K562 (cell line): ENCODE results near the gene DLGAP1. TPM values are rescaled to one million over a fixed set of nuclear protein-coding genes. Genes with fewer than 3 reads are reported as not detected.

ENCODE experiments used
- ATAC-seq: fragments of 200-7000 bp; cut with Tn5 transposase; 3 replicates; pipeline ENCODE4 v1.9.1; 2020; ENCODE audit warnings: moderate library complexity
- BruUV-seq: library from RNA; stranded (reverse); fragments of 400-500 nt; replicated peaks from 2 replicates; lab custom pipeline; 2021; lab: Mats Ljungman, UMichigan
- CTCF ChIA-PET: fragments of 300-600 bp; formaldehyde crosslinking; extraction: SDS; loops from one replicate; lab custom pipeline; 2021; ENCODE audit warnings: low intra/inter-chr PET ratio; lab: Yijun Ruan, JAX
- POLR2A ChIA-PET: fragments of 300-600, 350-650 bp; sonication (Branson Sonifier 250); formaldehyde crosslinking; extraction: SDS; loops from one replicate; lab custom pipeline; 2021; ENCODE audit warnings: antibody characterized with exemption, inconsistent platforms; lab: Yijun Ruan, JAX
- DNase-seq, 4 experiments: peaks; one replicate each; pipeline versions ENCODE4 v3.0.0 to v3.0.0-alpha.2; 2011 to 2018; ENCODE audit warnings: low spot score in 3 of 4, mixed read lengths in 3 of 4; ENCODE audit errors: extremely low read depth in 1 of 4
- FAIRE-seq: peaks from 2 replicates; lab custom pipeline; 2011; peaks lifted over from hg19 to GRCh38; lab: Jason Lieb, UNC
- H2AFZ ChIP-seq: 2 replicates; pipeline ENCODE4 v1.6.0; 2011; ENCODE audit warnings: low read depth, low read length, control low read depth, inconsistent platforms
- H3K27ac ChIP-seq: fragments of 200-600 bp; 3 replicates; pipeline ENCODE4 v1.8.0; 2011; ENCODE audit warnings: low read depth, mild to moderate bottlenecking, control low read depth, inconsistent platforms, low read length, moderate library complexity, mixed read lengths; ENCODE audit errors: extremely low read depth
- H3K27me3 ChIP-seq, 2 experiments: fragments of 300-600 bp in 1 of 2; 2 replicates in 1 of 2; 3 replicates in 1 of 2; pipeline versions ENCODE4 v1.6.0 to v1.8.0; 2011; ENCODE audit warnings: inconsistent platforms in 2 of 2, low read length in 2 of 2, mild to moderate bottlenecking in 1 of 2, mixed read lengths in 1 of 2, moderate library complexity in 1 of 2; ENCODE audit not compliant: control insufficient read depth in 2 of 2, insufficient read depth in 2 of 2
- H3K36me3 ChIP-seq: fragments of 300-600 bp; 3 replicates; pipeline ENCODE4 v1.8.0; 2011; ENCODE audit warnings: mild to moderate bottlenecking, low read length, inconsistent platforms; ENCODE audit not compliant: control insufficient read depth, insufficient read depth
- H3K4me1 ChIP-seq, 2 experiments: fragments of 200-600 bp in 1 of 2; replicated peaks in 1 of 2; 2 replicates in 1 of 2; 3 replicates in 1 of 2; pipeline versions ENCODE4 v1.5.1 to v1.8.0; 2011; ENCODE audit warnings: inconsistent platforms in 2 of 2, low read length in 2 of 2, mild to moderate bottlenecking in 1 of 2, mixed read lengths in 1 of 2, moderate library complexity in 1 of 2; ENCODE audit not compliant: control insufficient read depth in 2 of 2, insufficient read depth in 2 of 2
- H3K4me2 ChIP-seq: 2 replicates; pipeline ENCODE4 v1.6.1; 2011; ENCODE audit warnings: low read length, control low read depth, inconsistent platforms, mixed read lengths; ENCODE audit not compliant: insufficient read depth
- H3K4me3 ChIP-seq: fragments of 200-600 bp; sonication (generic), shearing (Covaris generic); 2 replicates; pipeline ENCODE4 v1.5.1; 2016; ENCODE audit warnings: control low read depth, inconsistent platforms
- H3K79me2 ChIP-seq: fragments of 200-600 bp; 3 replicates; pipeline ENCODE4 v1.8.0; 2011; ENCODE audit warnings: low read length, inconsistent platforms; ENCODE audit not compliant: control insufficient read depth, insufficient read depth
- H3K9ac ChIP-seq, 2 experiments: 2 replicates each; pipeline versions ENCODE4 v1.6.0 to v1.6.1; 2011; ENCODE audit warnings: low read depth in 2 of 2, low read length in 2 of 2, control low read depth in 1 of 2, inconsistent platforms in 1 of 2, mild to moderate bottlenecking in 1 of 2, mixed read lengths in 1 of 2; ENCODE audit not compliant: insufficient read depth in 1 of 2
- H3K9me1 ChIP-seq: one replicate; pipeline ENCODE4 v1.6.0; 2011; ENCODE audit warnings: inconsistent platforms, mild to moderate bottlenecking, low read length, moderate library complexity; ENCODE audit not compliant: control insufficient read depth, insufficient read depth
- H3K9me3 ChIP-seq: replicated peaks from 2 replicates; pipeline ENCODE4 v1.5.1; 2011; ENCODE audit warnings: low read depth, low read length, inconsistent platforms; ENCODE audit not compliant: control insufficient read depth, insufficient read depth
- H4K20me1 ChIP-seq: replicated peaks from 2 replicates; pipeline ENCODE4 v1.6.1; 2011; ENCODE audit warnings: low read length, inconsistent platforms, mixed read lengths; ENCODE audit not compliant: control insufficient read depth, insufficient read depth
- CBX2 ChIP-seq: fragments of 200-600 bp; sonication (generic); IDR thresholded peaks from one replicate; pipeline ENCODE4 v1.6.1; 2012; ENCODE audit warnings: mild to moderate bottlenecking, low read length, inconsistent platforms; ENCODE audit not compliant: insufficient read depth, poor library complexity, severe bottlenecking
- WGBS: fragments of 100-300 bp; shearing (Covaris generic); methylation state at CpG from one replicate; pipeline ENCODE4 v1.1.6; 2016; ENCODE audit warnings: low coverage, mixed read lengths; ENCODE audit not compliant: insufficient coverage; ENCODE audit errors: missing lambda C conversion rate; 5-methylcytosine and 5-hydroxymethylcytosine counted together
- in situ Hi-C: fragments of 300-500 bp; cut with MboI; formaldehyde crosslinking; loops from 4 replicates; pipeline ENCODE4 v1.15.0; 2018; ENCODE audit warnings: inconsistent platforms, mixed read lengths
- intact Hi-C: fragments of 100-400 bp; cut with micrococcal nuclease; formaldehyde crosslinking; loops from 2 replicates; pipeline ENCODE4 v1.14.2; 2022
- polyA plus RNA-seq, 8 experiments: library from polyadenylated mRNA; depleted of rRNA in 4 of 8; stranded (reverse) in 5 of 8; unstranded in 3 of 8; fragments of >200 nt; fragmentation: Nextera tagmentation in 2 of 8; fragmentation: Illumina TruSeq in 1 of 8; extraction: Ambion mirVana in 2 of 8; extraction: Trizol in 1 of 8; gene quantifications; 2 replicates each; pipeline versions ENCODE4 v1.2.1 to v1.2.3, GENCODE V29; 2011 to 2014; ENCODE audit warnings: inconsistent platforms in 1 of 8, missing spikeins in 1 of 8
- total RNA-seq, 7 experiments: library from RNA; depleted of rRNA in 6 of 7; stranded (reverse); fragments of >200 nt in 6 of 7; fragmentation: Illumina TruSeq in 2 of 7; extraction: Trizol in 2 of 7; gene quantifications; 2 replicates each; pipeline versions ENCODE4 v1.2.1 to v1.2.3, GENCODE V29; 2011 to 2021; ENCODE audit warnings: low replicate concordance in 1 of 7
- TF ChIP-seq, protein P1 (sequence below): fragments of 200-800 bp; sonication (Bioruptor generic); IDR thresholded peaks from 2 replicates; pipeline ENCODE4 v1.6.1; 2017; ENCODE audit warnings: missing genetic modification characterization, missing compliant biosample characterization
- TF ChIP-seq, protein P2 (sequence below): fragments of 250-450 bp; sonication (Bioruptor Pico); IDR thresholded peaks from 2 replicates; pipeline ENCODE4 v1.8.0; 2021; ENCODE audit warnings: moderate library complexity, mild to moderate bottlenecking, inconsistent platforms

The DLGAP1 gene
- total and polyA plus RNA-seq, 9 of the 15 experiments (the other 6 are each of a cell fraction or from before 2014, with no cell fraction given) = 0.04 to 0.22 (median 0.08) TPM

- 0% methylated on average over 1 of the region's 1 CpG for WGBS
- TF ChIP-seq, protein P1, sequence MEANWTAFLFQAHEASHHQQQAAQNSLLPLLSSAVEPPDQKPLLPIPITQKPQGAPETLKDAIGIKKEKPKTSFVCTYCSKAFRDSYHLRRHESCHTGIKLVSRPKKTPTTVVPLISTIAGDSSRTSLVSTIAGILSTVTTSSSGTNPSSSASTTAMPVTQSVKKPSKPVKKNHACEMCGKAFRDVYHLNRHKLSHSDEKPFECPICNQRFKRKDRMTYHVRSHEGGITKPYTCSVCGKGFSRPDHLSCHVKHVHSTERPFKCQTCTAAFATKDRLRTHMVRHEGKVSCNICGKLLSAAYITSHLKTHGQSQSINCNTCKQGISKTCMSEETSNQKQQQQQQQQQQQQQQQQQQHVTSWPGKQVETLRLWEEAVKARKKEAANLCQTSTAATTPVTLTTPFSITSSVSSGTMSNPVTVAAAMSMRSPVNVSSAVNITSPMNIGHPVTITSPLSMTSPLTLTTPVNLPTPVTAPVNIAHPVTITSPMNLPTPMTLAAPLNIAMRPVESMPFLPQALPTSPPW (CRISPR knock-in tag) = no peak
- TF ChIP-seq, protein P2, sequence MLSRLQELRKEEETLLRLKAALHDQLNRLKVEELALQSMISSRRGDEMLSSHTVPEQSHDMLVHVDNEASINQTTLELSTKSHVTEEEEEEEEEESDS (CRISPR knock-in tag) = no peak
- no peak for TF ChIP-seq CBX2
- ATAC-seq (no peak), FAIRE-seq (no peak), DNase-seq (no peak)
- Histone ChIP-seq H2AFZ (no peak overlapping the region), H3K79me2 (no peaks in the 10 kb centered on the region), H3K9me3 (no peaks in the 10 kb centered on the region; the same call in 1 of the 2 replicates), H3K4me1 (no peaks in the 10 kb centered on the region), H4K20me1 (no peaks in the 10 kb centered on the region), H3K4me2 (no peak overlapping the region), H3K36me3 (no peaks in the 10 kb centered on the region), H3K27me3 (no peaks in the 10 kb centered on the region), H3K9ac (no peak overlapping the region), H3K9me1 (no peaks in the 10 kb centered on the region), H3K27ac (no peak overlapping the region), H3K4me3 (no peak overlapping the region)
- intact Hi-C loops (no loop called here), in situ Hi-C loops (no loop called here)
- POLR2A ChIA-PET = no interaction called here
- CTCF ChIA-PET = no interaction called here
- no TSS peak for BruUV-seq
These were observed 328.2 kb downstream of the DLGAP1 start for GRCh38 chr18:4126939-4127338.
